Cerebellar cortex (tissue), 1 donor: Measurements from ENCODE around the gene DNAH8.

Experiments used
- DNase-seq: peaks from one replicate; pipeline ENCODE4 v3.0.0-alpha.2; 2015; ENCODE audit warnings: low spot score

The DNAH8 gene

DNA sequence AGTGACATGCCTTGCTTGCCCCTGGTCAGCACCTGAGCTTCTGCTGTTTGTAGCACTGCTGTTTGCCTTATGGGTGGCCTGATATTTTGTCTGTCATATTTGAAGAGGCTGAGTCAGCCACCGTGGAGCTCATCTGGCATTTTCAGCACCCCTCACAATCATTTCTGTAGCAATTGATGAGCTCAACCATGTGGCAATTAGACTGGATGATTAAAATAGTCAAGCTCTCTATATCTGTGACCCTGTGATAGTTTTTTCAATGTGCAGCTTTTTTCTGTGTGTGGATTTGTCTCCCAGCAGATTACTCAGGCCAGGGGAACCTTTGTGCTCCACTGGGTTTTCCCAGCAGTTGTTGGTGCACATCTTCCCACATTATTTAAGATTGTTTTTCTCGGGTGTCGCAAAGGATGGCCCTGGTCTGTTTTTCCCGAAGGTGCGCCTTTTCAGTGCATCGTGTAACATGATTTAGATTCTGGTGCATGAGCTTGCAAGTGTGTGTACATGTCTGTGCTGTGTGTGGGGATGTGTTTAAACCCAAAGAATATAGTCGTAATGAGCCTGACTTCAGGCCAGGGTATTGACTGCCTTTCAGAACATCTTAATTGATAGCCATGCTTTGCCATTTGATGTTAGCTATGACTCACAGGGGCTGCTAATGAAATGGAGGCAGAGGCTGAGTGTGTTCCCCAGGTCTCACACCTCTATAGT lies 301.9 kb downstream of the DNAH8 start:
- no peak for DNase-seq

GRCh38 chr6:39017547-39017880 lies 302.4 kb downstream of the DNAH8 start:
- DNase-seq: no peak

GRCh38 chr6:39018103-39018502 lies 303.0 kb downstream of the DNAH8 start:
- DNase-seq: no peak

DNA sequence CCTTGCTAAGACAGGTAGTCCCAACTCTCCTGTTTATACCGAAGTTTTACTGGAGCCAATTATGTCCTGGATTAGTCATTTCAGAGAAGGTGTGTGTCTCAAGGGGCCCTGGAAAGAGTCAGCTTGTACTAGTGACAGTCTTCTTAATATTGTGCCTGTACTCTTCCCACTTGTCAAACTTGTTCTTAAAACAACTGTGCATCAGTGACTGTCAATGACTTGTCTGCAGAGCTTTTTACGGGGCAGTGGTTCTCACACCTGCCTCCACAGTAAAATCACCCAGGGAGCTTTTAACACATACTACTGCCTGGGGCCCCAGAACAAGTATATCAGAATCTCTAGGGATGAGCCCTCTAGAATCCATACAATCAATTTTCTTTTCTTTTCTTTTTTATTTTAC lies 305.0 kb downstream of the DNAH8 start:
- no peak for DNase-seq

- no peak for DNase-seq
Observed at GRCh38 chr6:39021041-39021440, 305.9 kb downstream of the DNAH8 start.

GRCh38 chr6:39021779-39022178 lies 306.7 kb downstream of the DNAH8 start:
- no peak for DNase-seq

DNA sequence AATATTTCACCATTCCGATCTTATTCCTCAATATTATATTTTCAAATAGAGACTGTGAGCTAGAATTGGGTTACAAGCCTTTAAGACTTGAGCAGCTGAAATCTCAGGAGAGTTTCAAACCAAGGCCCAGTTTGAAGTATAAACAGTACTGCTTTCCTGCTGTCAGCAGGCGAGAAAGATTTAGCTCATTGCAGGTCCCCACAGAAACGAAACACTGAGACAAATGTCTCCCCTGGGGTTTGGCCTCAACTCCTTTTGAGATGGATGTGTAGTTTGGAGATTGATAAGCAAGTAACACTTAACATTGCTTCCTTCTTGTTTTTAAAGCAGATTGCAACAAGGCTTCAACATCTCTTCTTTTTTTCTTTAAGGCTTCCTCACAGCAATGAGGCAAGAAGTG lies 311.1 kb downstream of the DNAH8 start:
- DNase-seq: no peak

DNA sequence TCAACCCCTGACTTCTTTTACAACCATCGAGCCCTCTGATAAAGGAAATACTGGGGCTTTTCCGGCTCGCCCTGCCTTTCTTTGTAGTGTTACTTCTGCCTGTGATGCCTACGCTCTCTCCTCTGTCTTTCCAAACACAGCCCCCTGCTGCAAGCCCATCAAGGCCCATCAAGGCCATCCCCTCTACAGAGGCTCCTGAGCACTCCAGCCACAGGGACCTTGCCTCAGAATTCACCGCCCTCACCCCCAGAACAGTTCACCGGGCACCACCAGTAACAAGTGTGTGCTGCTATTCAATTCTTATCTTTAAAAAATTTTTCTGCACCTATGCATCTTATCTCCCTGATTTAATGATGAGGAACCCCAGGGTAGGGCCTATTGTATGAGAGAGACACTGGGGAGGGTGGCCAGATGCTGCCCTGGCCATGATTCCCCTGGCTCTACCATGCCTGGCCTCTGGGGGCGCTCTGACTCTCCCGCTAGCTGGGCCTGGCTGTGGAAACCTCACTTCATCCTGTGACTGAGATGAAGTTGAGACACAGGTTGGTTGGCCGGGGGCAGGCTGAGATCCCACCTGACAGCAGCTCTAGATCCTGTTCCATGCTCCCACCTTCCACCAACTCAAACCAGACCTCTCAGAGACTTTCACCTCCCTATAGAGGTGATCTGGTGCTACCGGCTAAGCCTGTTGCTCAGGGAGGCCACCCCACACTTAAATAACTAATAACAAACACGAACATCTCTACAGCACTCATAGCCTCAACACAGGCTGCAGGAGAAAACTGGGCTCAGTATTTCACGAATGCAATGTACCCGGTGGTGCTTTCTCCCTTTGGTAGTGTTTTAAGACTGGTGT lies 314.3 kb downstream of the DNAH8 start:
- peak; percentile 9 for DNase-seq

DNA sequence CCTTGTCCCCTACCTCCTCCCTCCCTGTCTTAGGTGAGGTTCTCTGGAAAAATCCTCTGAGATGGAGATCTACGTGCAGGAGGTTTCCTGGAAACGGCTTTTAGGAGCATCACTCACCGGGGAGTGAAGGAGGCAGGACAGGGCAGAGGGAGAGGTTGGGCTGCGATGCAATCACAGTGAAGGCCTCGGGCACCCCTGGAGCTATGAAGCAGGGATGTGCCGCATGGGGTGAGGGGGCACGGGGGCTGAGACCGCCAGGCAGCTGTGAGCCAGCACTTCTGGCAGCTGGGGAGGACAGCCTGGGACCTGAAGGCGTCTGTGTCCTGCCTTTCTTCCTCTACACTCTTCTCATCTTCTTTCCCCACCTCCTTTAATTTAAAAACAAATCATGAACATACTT lies 320.6 kb downstream of the DNAH8 start:
- no peak for DNase-seq

GRCh38 chr6:39037082-39037508 lies 322.0 kb downstream of the DNAH8 start:
- no peak for DNase-seq

- no peak for DNase-seq
Observed at GRCh38 chr6:39037707-39038106, 322.6 kb downstream of the DNAH8 start.

DNA sequence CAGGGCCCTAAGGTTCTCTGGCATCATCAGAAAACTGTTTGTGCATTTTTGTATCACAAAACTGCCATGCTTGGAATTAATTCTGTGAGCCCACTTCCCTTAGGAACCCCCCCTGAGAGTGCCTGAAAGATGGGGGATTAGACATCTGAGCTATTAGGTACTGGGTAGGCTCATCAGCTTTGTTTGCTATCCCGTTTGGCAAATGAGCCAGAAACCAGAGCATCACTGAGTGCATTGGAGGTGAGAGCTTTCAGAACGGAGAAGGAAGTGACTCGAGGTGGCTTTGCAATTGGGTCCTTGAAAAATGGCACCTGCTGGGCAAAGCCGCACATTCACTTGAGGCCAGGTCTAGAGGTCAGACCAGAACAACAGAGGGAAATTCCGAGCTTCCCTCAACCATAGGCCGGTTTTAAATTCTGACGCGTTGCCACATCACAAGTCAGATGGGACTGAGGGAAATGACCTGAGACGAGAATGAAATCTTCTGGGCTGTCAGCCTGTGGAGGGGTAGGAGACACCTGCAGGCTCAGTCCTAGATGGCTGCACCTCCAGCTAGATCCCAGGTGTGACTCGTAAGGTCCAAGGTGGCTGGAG lies 325.1 kb downstream of the DNAH8 start:
- DNase-seq: no peak

DNA sequence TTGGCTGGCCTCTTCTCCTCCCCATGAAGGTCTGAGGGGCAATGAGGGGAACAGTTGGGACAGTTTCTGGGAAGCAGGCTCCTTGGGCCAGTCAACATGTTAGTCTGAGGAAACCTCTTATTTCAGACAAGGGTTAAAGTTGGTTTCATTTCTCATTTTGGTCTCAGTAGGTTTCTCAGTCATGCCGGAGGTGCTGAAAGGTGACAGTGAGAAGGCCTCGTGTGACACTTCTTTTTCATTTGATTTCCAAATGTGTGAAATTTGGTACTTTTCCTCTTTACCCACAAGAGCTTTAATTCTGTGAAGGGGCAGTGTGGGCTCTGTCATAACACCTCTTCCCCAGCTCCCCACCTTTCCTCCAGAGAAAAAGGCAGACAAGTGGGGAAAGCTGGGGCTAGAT lies 326.0 kb downstream of the DNAH8 start:
- DNase-seq: no peak

GRCh38 chr6:39043776-39044175 lies 328.7 kb downstream of the DNAH8 start:
- no peak for DNase-seq

- DNase-seq: no peak
Observed at GRCh38 chr6:39044181-39044580, 329.1 kb downstream of the DNAH8 start.

DNA sequence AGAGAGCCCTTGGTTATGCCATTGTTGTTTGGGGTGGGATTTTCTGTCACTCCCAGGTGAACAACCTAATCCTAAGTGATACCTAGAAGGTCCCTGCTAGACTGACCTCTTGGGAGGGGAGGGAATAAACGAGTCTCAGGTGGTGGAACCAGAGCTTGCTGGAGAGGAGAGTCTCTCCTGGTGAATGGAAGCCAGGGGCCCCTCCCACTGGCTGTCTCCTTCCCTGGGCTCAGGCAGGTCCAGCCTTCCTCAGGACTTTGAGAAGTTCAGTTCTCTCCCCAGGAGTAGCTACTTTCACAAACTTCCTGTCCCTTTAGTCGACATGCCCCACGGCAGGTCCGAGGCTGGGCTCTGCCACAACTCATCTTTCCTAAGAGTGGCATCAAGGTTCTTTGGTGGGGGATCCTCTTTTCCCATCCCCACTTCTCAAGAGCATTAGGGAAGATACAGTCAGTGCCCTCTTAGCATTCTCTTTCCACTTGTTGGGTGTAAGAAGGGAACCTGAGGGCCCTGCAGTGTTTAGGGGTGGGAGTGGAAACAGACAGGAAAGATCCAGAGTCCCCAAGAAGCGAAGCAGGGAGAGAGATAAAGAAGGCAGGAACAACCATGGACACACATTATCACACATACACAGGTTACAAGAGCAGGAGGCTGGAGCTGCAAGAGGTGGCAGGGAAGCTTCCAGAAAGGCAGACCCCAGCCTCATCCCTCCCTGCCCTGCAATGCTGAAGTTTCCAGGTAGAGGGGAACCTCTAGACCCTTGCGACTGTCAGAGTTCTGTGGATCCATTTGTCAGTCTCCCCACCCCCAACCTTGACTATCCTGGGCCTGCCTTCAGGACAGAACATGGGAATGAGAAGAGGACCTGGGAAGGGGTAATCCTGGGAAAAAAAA lies 332.6 kb downstream of the DNAH8 start:
- no peak for DNase-seq

DNA sequence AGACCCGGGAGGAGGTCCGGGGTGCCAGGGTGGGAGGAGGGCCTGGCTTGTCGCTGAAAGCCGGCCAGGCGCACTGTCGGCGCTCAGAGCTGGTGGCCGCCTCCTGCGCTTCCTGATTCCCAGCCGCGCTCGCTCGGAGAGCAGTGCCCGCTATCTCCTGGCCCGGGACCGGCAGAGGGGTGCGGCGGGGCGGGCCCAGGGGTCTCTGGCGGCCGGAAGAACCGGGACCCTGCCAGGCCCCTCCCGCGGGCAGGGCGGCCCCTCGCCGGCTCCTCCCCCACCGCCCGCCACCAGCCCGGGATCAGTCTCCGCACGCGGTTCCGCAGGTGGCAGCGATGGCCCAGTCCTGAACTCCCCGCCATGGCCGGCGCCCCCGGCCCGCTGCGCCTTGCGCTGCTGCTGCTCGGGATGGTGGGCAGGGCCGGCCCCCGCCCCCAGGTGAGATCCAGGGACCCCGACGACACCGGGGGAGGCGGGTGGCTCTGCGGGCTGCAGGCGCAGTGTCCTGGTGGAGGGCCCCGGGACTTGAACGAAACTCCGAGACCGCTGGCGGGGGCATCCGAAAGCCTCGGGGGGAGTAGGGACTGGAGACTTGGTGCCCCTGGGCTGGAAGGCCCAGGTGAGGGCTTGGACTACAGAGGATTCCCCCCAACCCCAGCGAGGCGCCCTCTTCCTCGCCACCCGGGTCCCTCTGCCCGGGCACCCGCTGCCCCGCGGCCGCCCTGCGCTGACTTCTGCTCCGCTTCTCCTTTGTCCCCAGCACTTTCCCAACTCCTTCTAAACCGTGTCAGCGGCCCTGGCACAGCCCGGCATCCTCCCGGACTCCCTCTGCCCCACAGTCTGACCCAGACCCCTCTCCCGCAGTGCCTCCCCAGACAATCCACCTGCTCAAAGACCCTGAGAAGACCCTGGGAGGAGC lies 333.6 kb downstream of the DNAH8 start, which contains the start of gene GLP1R:
TSS of gene GLP1R (plus strand) at position 301 of the 919 bp plus-strand sequence. CDS start at position 361, 60 bp downstream.
- DNase-seq: no peak

GRCh38 chr6:39049575-39050283 lies 334.6 kb downstream of the DNAH8 start:
- DNase-seq: no peak

- DNase-seq: no peak
Observed at GRCh38 chr6:39050453-39051112, 335.5 kb downstream of the DNAH8 start.
